Pancreas (tissue), 10 donors: Measurements from ENCODE around the gene PDE6G. TPM values are rescaled to one million over a fixed set of nuclear protein-coding genes. Genes with fewer than 3 reads are reported as not detected.

Experiments
- ATAC-seq, 4 donors: fragments of 200-7000 bp; cut with Tn5 transposase; one replicate each; pipeline versions ENCODE4 v1.8.0 to v1.9.1; 2020; ENCODE audit warnings: mild to moderate bottlenecking in 4 of 4, moderate library complexity in 4 of 4
- DNase-seq, 6 donors: peaks; one replicate each; pipeline ENCODE4 v3.0.0-alpha.2; 2020
- FAIRE-seq: peaks from 2 replicates; lab custom pipeline; 2012; peaks lifted over from hg19 to GRCh38; lab: Jason Lieb, UNC
- H3K27ac ChIP-seq, 4 donors: fragments of 200-600 bp; sonication (generic); 1 replicate in 3 of 4; 2 replicates in 1 of 4; pipeline versions ENCODE4 v1.5.0 to v1.8.0; 2020
- H3K27me3 ChIP-seq, 4 donors: fragments of 200-600 bp; one replicate each; pipeline ENCODE4 v1.8.0; 2021
- H3K36me3 ChIP-seq, 3 donors: fragments of 200-600 bp; sonication (generic) in 1 of 3; one replicate each; pipeline versions ENCODE4 v1.5.0 to v1.8.0; 2020 to 2021
- H3K4me1 ChIP-seq, 3 donors: fragments of 200-600 bp; one replicate each; pipeline ENCODE4 v1.8.0; 2021
- H3K4me3 ChIP-seq, 4 donors: fragments of 200-600 bp; sonication (generic) in 2 of 4; one replicate each; pipeline versions ENCODE4 v1.5.0 to v1.8.0; 2020 to 2021
- H3K9me3 ChIP-seq, 4 donors: fragments of 200-600 bp; one replicate each; pipeline ENCODE4 v1.8.0; 2021
- CTCF ChIP-seq, 4 donors: fragments of 200-600 bp; sonication (generic) in 3 of 4; IDR thresholded peaks; one replicate each; pipeline versions ENCODE4 v1.5.0 to v1.8.0; 2021; ENCODE audit warnings: antibody characterized with exemption in 4 of 4
- WGBS, 2 donors: extraction: QIAGEN DNeasy Blood & Tissue Kit; methylation state at CpG; one replicate each; pipeline ENCODE4 v1.1.7; 2013; 5-methylcytosine and 5-hydroxymethylcytosine counted together
- intact Hi-C, 3 donors: fragments of 100-400 bp; cut with DNase I; formaldehyde crosslinking; loops; one replicate each; pipeline versions ENCODE4 v1.11.1 to v1.14.2; 2022
- polyA plus RNA-seq, 2 donors: library from polyadenylated mRNA; stranded (reverse); fragments of 200-250 nt; gene quantifications; one replicate each; pipeline ENCODE4 v1.2.3, GENCODE V29; 2013
- total RNA-seq, 6 donors: library from RNA; stranded (reverse); fragmentation: NEBNext Ultra II Directional in 4 of 6; extraction: Animal tissue kit (Norgen Biotek cat#: 25700) in 4 of 6; gene quantifications; one replicate each; pipeline versions ENCODE4 v1.2.1 to v1.2.4, GENCODE V29; 2021 to 2023
- donor health status: healthy with polysubstance abuse.
- donor health status: DM: no; HTN: no; CAD: no; lungs with moderate emphysema.
- donor health status: DM: no; HTN: no; CAD: no.
- donor health status: control.
- donor health status: control.
- donor health status: Bipolar disorder and iron deficiency.
- donor health status: DM: yes; HTN: yes; CAD: no.
- donor health status: DM: no; HTN: no; CAD: no.
- donor health status: DM: no; HTN: no; CAD: no.
- donor health status: DM: yes; HTN: yes; CAD: no.

Gene PDE6G
- total and polyA plus RNA-seq, 8 donors, result 0.31 to 0.49 (median 0.42) TPM; not detected in 4

GRCh38 chr17:81667754-81668153 is 11.4 kb upstream of the PDE6G start:
- Histone ChIP-seq H3K36me3 (peaks cover 0 to 16% (median 7%) of the 10 kb centered on the region in 3 donors), H3K27ac (no peak overlapping the region), H3K27me3 (no peaks in the 10 kb centered on the region), H3K9me3 (no peaks in the 10 kb centered on the region), H3K4me3 (peak overlapping the region in 1 of 4 donors; percentile 80), H3K4me1 (peaks cover 0 to 15% (median 6%) of the 10 kb centered on the region in 3 donors)
- ATAC-seq, result no peak
- intact Hi-C loops, result no loop called here
- WGBS, 2 donors, result 84 to 88% methylated on average over 18 of the region's 18 CpGs
- no peak for DNase-seq
- FAIRE-seq, result no peak
- no peak for TF ChIP-seq CTCF (IDR thresholded peaks at IDR 0.05)

- ATAC-seq, result peak; percentile 98 to 99 (median 99)
- peaks cover 0 to 6% (median 0%) of the 10 kb centered on the region in 3 donors for H3K36me3 ChIP-seq
- intact Hi-C loops, result no loop called here
- no peak for TF ChIP-seq CTCF (IDR thresholded peaks at IDR 0.05)
- H3K27ac ChIP-seq, result peak within 1 kb of the TSS; percentile 33 to 63 (median 62)
- no peaks in the 10 kb centered on the region for H3K9me3 ChIP-seq
- peaks cover 0 to 15% (median 6%) of the 10 kb centered on the region in 3 donors for H3K4me1 ChIP-seq
- peak; percentile 94 to 98 (median 96) for DNase-seq
- peak within 1 kb of the TSS; percentile 80 to 99 (median 98) for H3K4me3 ChIP-seq
- no peak for FAIRE-seq
- no peaks in the 10 kb centered on the region for H3K27me3 ChIP-seq
- WGBS, 2 donors, result 0 to 1% methylated on average over 75 to 96 of the region's 96 CpGs
Measured at GRCh38 chr17:81666342-81667191, 10.2 kb upstream of the PDE6G start, which contains the start of the genes CCDC137 and OXLD1. Gene CCDC137 (plus strand): TSS chr17:81666737. CDS start chr17:81666767, 30 bp downstream. Gene OXLD1 (minus strand): TSS chr17:81666605. CDS start chr17:81666577, 28 bp downstream.

GRCh38 chr17:81666092-81666341 is 9.7 kb upstream of the PDE6G start:
- Histone ChIP-seq H3K27me3 (no peaks in the 10 kb centered on the region), H3K36me3 (peaks cover 0 to under 1% (median 0%) of the 10 kb centered on the region in 3 donors), H3K4me1 (peaks cover 0 to 15% (median 6%) of the 10 kb centered on the region in 3 donors), H3K4me3 (peak overlapping the region; percentile 80 to 99 (median 98)), H3K9me3 (no peaks in the 10 kb centered on the region), H3K27ac (peak overlapping the region; percentile 33 to 63 (median 62))
- TF ChIP-seq CTCF (IDR thresholded peaks at IDR 0.05), result no peak
- 0 to 1% methylated on average over 15 to 16 of the region's 16 CpGs for WGBS, 2 donors
- ATAC-seq (peak; percentile 17 to 30 (median 28)), FAIRE-seq (no peak), DNase-seq (no peak)
- intact Hi-C loops, result no loop called here

GRCh38 chr17:81665205-81666091 is 9.1 kb upstream of the PDE6G start:
- Histone ChIP-seq H3K9me3 (no peaks in the 10 kb centered on the region), H3K4me1 (peaks cover 0 to 18% (median 6%) of the 10 kb centered on the region in 3 donors), H3K27ac (peak overlapping the region in 3 of 4 donors; percentile 33 to 63 (median 62)), H3K4me3 (peak overlapping the region; percentile 80 to 99 (median 98)), H3K27me3 (no peaks in the 10 kb centered on the region), H3K36me3 (no peaks in the 10 kb centered on the region)
- TF ChIP-seq CTCF (IDR thresholded peaks at IDR 0.05), result no peak
- intact Hi-C loops, result no loop called here
- FAIRE-seq, result no peak
- peak; percentile 3 to 33 (median 6) for ATAC-seq
- peak in 1 of 6 donors; percentile 39 for DNase-seq
- WGBS, 2 donors, result 62 to 63% methylated on average over 30 of the region's 30 CpGs
